Karpas-422 (cell line): ENCODE measurements around the gene DICER1. TPM values are rescaled to one million over a fixed set of nuclear protein-coding genes. Genes with fewer than 3 reads are reported as not detected.

ENCODE experiments used
- DNase-seq: peaks from one replicate; pipeline ENCODE4 v3.0.0-alpha.2; 2015
- H2AFZ ChIP-seq: fragments of 200-600 bp; sonication (generic); 2 replicates; pipeline ENCODE4 v1.6.1; 2014; ENCODE audit warnings: antibody characterized with exemption, low read length, mixed read lengths
- H3K27ac ChIP-seq: fragments of 200-600 bp; sonication (generic); 2 replicates; pipeline ENCODE4 v1.5.1; 2014; ENCODE audit warnings: mild to moderate bottlenecking, low read length, moderate library complexity
- H3K27me3 ChIP-seq: fragments of 200-600 bp; sonication (generic); 2 replicates; pipeline ENCODE4 v1.6.1; 2014; ENCODE audit warnings: low read length, mixed read lengths
- H3K36me3 ChIP-seq: fragments of 200-600 bp; sonication (generic); 2 replicates; pipeline ENCODE4 v1.6.1; 2014; ENCODE audit warnings: low read length, mixed read lengths; ENCODE audit not compliant: insufficient read depth
- H3K4me1 ChIP-seq: fragments of 200-600 bp; sonication (generic); 2 replicates; pipeline ENCODE4 v1.6.1; 2014; ENCODE audit warnings: mild to moderate bottlenecking, low read length, mixed read lengths
- H3K4me2 ChIP-seq: fragments of 200-600 bp; sonication (generic); 2 replicates; pipeline ENCODE4 v1.6.1; 2014; ENCODE audit warnings: low read length, low read depth, mild to moderate bottlenecking; ENCODE audit not compliant: poor library complexity, severe bottlenecking
- H3K4me3 ChIP-seq: fragments of 200-600 bp; sonication (generic); 2 replicates; pipeline ENCODE4 v1.5.1; 2014; ENCODE audit warnings: mild to moderate bottlenecking, antibody characterized with exemption, low read length, mixed read lengths
- H3K79me2 ChIP-seq: fragments of 200-600 bp; sonication (generic); 2 replicates; pipeline ENCODE4 v1.6.1; 2014; ENCODE audit warnings: mild to moderate bottlenecking, low read length, mixed read lengths
- H3K9ac ChIP-seq: fragments of 200-600 bp; sonication (generic); 2 replicates; pipeline ENCODE4 v1.6.0; 2014; ENCODE audit warnings: low read length
- H3K9me2 ChIP-seq: fragments of 200-600 bp; sonication (generic), shearing (Covaris generic); replicated peaks from 2 replicates; pipeline ENCODE4 v1.6.0; 2014; ENCODE audit warnings: mild to moderate bottlenecking, low read length, moderate library complexity; ENCODE audit not compliant: insufficient read depth
- H3K9me3 ChIP-seq: fragments of 300-700, 200-600 bp; sonication (generic); 2 replicates; pipeline ENCODE4 v1.6.1; 2014; ENCODE audit warnings: low read length, mixed read lengths
- H4K20me1 ChIP-seq: fragments of 200-600 bp; sonication (generic); 2 replicates; pipeline ENCODE4 v1.6.1; 2014; ENCODE audit warnings: mild to moderate bottlenecking, antibody characterized with exemption, low read length, low read depth; ENCODE audit not compliant: insufficient read depth
- total RNA-seq: library from RNA; depleted of rRNA; stranded (reverse); fragments of >200 nt; shearing (Covaris generic); gene quantifications from 2 replicates; pipeline ENCODE4 v1.2.3, GENCODE V29; 2014; ENCODE audit warnings: low replicate concordance

Gene DICER1
- total RNA-seq, 1 experiment from 2014 or later, result 314 TPM

DNA sequence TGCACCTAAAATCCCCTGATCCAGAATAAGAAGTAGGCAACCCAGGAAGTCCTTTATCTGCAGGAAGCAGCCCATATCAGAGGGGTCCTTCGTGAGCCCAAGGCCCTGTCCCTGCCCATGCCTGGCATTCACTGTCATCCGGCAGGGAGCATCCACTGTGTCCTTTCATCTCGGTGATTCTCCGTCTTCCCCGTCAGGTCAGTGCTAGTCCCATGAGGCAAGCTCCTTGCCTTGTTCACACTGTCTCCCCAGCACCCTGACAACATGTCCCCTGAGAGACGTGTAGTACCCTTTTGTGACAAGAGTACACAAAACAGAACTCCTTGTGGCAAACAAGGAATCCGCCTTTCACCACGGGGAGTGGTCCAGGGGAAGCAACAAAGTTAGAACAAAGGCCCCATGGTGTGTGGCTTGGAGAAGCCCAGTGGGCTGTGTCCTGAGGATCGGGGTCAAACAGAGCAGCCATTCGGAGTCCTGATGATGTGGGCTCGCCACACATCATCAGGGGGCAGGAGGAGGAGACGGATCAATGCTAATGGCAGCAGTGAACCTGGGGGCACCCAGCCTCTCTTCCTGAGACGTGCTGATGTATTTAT lies 112.1 kb downstream of the DICER1 start:
- H3K36me3 ChIP-seq, result no peaks in the 10 kb centered on the region
- DNase-seq, result no peak
- no peak overlapping the region for H3K9ac ChIP-seq
- H2AFZ ChIP-seq, result no peak overlapping the region
- H3K9me3 ChIP-seq, result no peaks in the 10 kb centered on the region
- no peaks in the 10 kb centered on the region for H3K79me2 ChIP-seq
- no peaks in the 10 kb centered on the region for H3K4me1 ChIP-seq
- no peak overlapping the region for H3K4me3 ChIP-seq
- no peaks in the 10 kb centered on the region for H3K27me3 ChIP-seq
- H3K4me2 ChIP-seq, result no peak overlapping the region
- H4K20me1 ChIP-seq, result no peaks in the 10 kb centered on the region
- no peak overlapping the region for H3K27ac ChIP-seq
- no peaks in the 10 kb centered on the region for H3K9me2 ChIP-seq

DNA sequence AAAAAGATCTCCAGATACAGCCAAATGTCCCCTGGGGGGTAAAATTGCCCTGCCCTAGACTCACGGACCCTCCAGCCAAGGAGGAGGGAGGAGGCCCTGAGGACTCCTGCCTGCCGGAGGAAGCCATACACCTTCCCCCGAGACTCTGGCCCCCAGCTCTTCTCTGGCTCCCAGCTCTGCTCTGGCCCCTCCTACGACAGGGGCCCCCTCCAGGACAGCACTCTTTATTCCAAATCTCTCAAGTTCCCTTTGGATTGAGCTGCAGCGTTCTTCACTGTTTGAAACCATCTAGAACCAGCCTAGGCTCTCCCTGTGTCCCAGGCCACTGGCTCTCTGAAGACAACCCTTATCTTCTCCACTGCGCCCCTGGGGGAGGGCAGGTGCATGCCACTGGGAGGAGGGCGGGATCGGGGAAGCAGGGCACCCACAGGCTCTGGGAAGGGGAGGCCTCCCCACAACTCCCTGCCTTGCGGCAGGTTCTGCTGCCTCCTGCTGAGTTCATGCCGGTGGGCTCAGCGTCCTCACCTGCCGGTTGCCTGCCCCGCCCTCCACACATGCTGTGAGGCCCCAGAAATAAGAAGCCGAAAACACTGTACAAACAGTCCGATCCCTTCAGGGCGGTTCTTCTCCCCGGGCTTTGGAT lies 112.7 kb downstream of the DICER1 start:
- Histone ChIP-seq H2AFZ (no peak overlapping the region), H3K9ac (no peak overlapping the region), H3K4me2 (no peak overlapping the region), H3K9me2 (no peaks in the 10 kb centered on the region), H3K4me1 (no peaks in the 10 kb centered on the region), H3K9me3 (no peaks in the 10 kb centered on the region), H3K79me2 (no peaks in the 10 kb centered on the region), H4K20me1 (no peaks in the 10 kb centered on the region; the same call in 1 of the 2 replicates), H3K27ac (no peak overlapping the region), H3K36me3 (no peaks in the 10 kb centered on the region), H3K4me3 (no peak overlapping the region), H3K27me3 (no peaks in the 10 kb centered on the region)
- DNase-seq, result no peak

- Histone ChIP-seq H3K27me3 (no peaks in the 10 kb centered on the region), H3K9ac (no peak overlapping the region), H4K20me1 (no peaks in the 10 kb centered on the region; the same call in 1 of the 2 replicates), H3K36me3 (no peaks in the 10 kb centered on the region), H2AFZ (no peak overlapping the region), H3K4me3 (no peak overlapping the region), H3K9me2 (no peaks in the 10 kb centered on the region), H3K4me1 (no peaks in the 10 kb centered on the region), H3K79me2 (no peaks in the 10 kb centered on the region), H3K4me2 (no peak overlapping the region), H3K27ac (no peak overlapping the region), H3K9me3 (no peaks in the 10 kb centered on the region)
- DNase-seq, result no peak
Measured at GRCh38 chr14:95043732-95044462, 113.4 kb downstream of the DICER1 start.

DNA sequence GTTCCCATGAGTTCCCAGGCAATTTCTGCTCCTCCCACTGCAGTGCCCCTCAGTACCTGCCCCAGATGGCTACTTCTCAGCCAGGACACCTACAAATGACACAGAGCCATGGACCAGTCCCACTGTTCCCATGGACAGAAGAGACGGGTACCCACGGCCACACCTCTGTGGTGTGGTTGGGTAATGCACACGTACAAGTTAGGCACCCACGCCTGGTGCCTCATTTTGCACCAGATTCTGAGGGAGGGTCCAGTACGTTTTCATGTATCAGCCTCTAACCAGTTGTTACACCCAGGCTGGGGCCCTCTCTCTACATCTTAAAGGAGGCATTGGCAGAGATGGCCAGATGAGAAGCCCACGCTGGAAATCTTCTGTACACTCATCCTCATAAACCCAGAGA lies 114.0 kb downstream of the DICER1 start:
- no peak for DNase-seq
- Histone ChIP-seq H3K79me2 (no peaks in the 10 kb centered on the region), H4K20me1 (no peaks in the 10 kb centered on the region; the same call in 1 of the 2 replicates)

DNA sequence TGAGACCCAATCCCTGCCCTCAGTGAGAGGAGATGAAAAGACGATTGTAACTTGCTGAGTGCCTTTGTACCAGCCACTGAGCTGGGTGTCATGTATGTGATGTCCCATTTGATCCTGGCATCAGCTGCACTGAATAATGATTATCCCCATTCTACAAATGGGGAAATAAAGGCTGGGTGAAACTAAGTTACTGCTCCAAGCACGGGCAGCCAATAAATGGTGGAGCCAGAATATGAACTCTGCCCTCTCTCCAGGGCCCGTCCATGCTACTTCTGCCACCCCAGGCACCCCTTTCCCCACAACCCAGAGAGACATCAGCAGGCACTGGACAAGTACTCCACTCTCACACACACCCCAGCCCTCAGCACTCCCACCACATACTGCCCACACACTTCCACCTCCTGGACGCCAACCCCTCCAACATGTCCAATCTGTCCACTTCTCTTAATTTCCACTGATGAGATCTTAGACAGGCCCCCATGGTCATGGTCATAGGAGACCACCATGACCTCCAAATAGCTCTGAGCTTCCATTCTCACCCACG lies 115.8 kb downstream of the DICER1 start:
- H3K27me3 ChIP-seq, result no peaks in the 10 kb centered on the region
- H3K4me3 ChIP-seq, result no peak overlapping the region
- no peaks in the 10 kb centered on the region for H3K36me3 ChIP-seq
- H3K9me3 ChIP-seq, result no peaks in the 10 kb centered on the region
- no peak overlapping the region for H2AFZ ChIP-seq
- H3K4me2 ChIP-seq, result no peak overlapping the region
- H4K20me1 ChIP-seq, result no peaks in the 10 kb centered on the region; the same call in 1 of the 2 replicates
- H3K9ac ChIP-seq, result no peak overlapping the region
- no peak overlapping the region for H3K27ac ChIP-seq
- DNase-seq, result no peak
- no peaks in the 10 kb centered on the region for H3K4me1 ChIP-seq
- H3K9me2 ChIP-seq, result no peaks in the 10 kb centered on the region
- H3K79me2 ChIP-seq, result no peaks in the 10 kb centered on the region

More for the DNA sequence above, 114.0 kb downstream of the DICER1 start:
- no peaks in the 10 kb centered on the region for H3K9me3 ChIP-seq
- no peak overlapping the region for H3K9ac ChIP-seq
- no peak overlapping the region for H3K27ac ChIP-seq
- H3K4me2 ChIP-seq, result no peak overlapping the region
- no peaks in the 10 kb centered on the region for H3K36me3 ChIP-seq
- no peaks in the 10 kb centered on the region for H3K27me3 ChIP-seq
- no peak overlapping the region for H2AFZ ChIP-seq
- no peaks in the 10 kb centered on the region for H3K9me2 ChIP-seq
- H3K4me1 ChIP-seq, result no peaks in the 10 kb centered on the region
- H3K4me3 ChIP-seq, result no peak overlapping the region

- H3K9me2 ChIP-seq, result no peaks in the 10 kb centered on the region
- no peak overlapping the region for H3K4me2 ChIP-seq
- no peaks in the 10 kb centered on the region for H3K9me3 ChIP-seq
- H2AFZ ChIP-seq, result no peak overlapping the region
- no peaks in the 10 kb centered on the region for H3K36me3 ChIP-seq
- H4K20me1 ChIP-seq, result no peaks in the 10 kb centered on the region; the same call in 1 of the 2 replicates
- no peak overlapping the region for H3K9ac ChIP-seq
- H3K79me2 ChIP-seq, result no peaks in the 10 kb centered on the region
- no peak overlapping the region for H3K4me3 ChIP-seq
- no peaks in the 10 kb centered on the region for H3K27me3 ChIP-seq
- H3K4me1 ChIP-seq, result no peaks in the 10 kb centered on the region
- DNase-seq, result no peak
- H3K27ac ChIP-seq, result no peak overlapping the region
Measured at GRCh38 chr14:95040708-95041476, 116.4 kb downstream of the DICER1 start.

DNA sequence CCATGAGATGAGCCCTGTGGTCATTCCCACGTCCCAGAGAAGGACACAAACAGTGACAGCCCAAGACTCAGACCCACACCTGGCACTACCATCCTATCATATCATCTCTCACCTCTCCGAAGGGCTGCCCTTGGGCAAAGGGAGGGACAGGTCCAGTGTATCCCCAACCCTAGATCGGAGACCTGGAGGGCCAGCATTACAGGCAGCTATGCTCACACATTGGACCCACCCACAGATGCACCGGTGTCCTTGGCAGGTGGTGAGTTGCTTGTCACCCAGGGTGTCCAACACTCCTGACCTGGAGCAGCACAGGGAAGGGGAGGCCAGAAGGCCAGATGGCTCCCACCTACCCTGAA lies 117.4 kb downstream of the DICER1 start:
- no peaks in the 10 kb centered on the region; the same call in 1 of the 2 replicates for H3K4me1 ChIP-seq
- H2AFZ ChIP-seq, result no peak overlapping the region
- no peak for DNase-seq
- H3K9me2 ChIP-seq, result no peaks in the 10 kb centered on the region
- no peaks in the 10 kb centered on the region for H3K9me3 ChIP-seq
- H3K79me2 ChIP-seq, result no peaks in the 10 kb centered on the region
- H3K36me3 ChIP-seq, result no peaks in the 10 kb centered on the region
- no peaks in the 10 kb centered on the region; the same call in 1 of the 2 replicates for H4K20me1 ChIP-seq
- no peak overlapping the region for H3K27ac ChIP-seq
- H3K27me3 ChIP-seq, result no peaks in the 10 kb centered on the region
- H3K4me3 ChIP-seq, result no peak overlapping the region
- H3K9ac ChIP-seq, result no peak overlapping the region
- H3K4me2 ChIP-seq, result no peak overlapping the region
